ENCODE data around the gene NPC1. TPM values are rescaled to one million over a fixed set of nuclear protein-coding genes. Genes with fewer than 3 reads are reported as not detected.

NPC1 gene
- total RNA-seq, 1 donor from 2014 or later, result 42.4 TPM

- Histone ChIP-seq H3K4me2 (ENCODE audit: low read length) (no peak overlapping the region), H3K79me2 (ENCODE audit: insufficient read depth, low read length) (peaks cover 5% of the 10 kb centered on the region), H3K4me1 (ENCODE audit: insufficient read depth, low read length) (peaks cover 7% of the 10 kb centered on the region), H3K27ac (ENCODE audit: low read depth, low read length) (no peak overlapping the region), H3K9ac (ENCODE audit: low read length) (no peak overlapping the region), H4K20me1 (ENCODE audit: insufficient read depth, low read length) (no peaks in the 10 kb centered on the region), H2AFZ (ENCODE audit: low read depth, low read length) (peak overlapping the region; percentile 2), H3K27me3 (ENCODE audit: insufficient read depth, low read length) (no peaks in the 10 kb centered on the region), H3K4me3 (ENCODE audit: insufficient read depth, low read depth, low read length) (no peak overlapping the region), H3K9me3 (ENCODE audit: insufficient read depth, low read depth, low read length) (no peaks in the 10 kb centered on the region), H3K36me3 (ENCODE audit: insufficient read depth, low read length) (no peaks in the 10 kb centered on the region)
- Mint-ChIP-seq H3K4me3 (ENCODE audit: unreplicated experiment) (no peak overlapping the region), H3K27ac (ENCODE audit: unreplicated experiment) (peak overlapping the region; percentile 2), H3K4me1 (ENCODE audit: low read depth, unreplicated experiment) (peaks cover 18% of the 10 kb centered on the region), H3K9me3 (ENCODE audit: unreplicated experiment) (no peaks in the 10 kb centered on the region), H3K36me3 (ENCODE audit: low read depth, unreplicated experiment) (no peaks in the 10 kb centered on the region), H3K27me3 (ENCODE audit: low read depth, unreplicated experiment) (peaks cover 2% of the 10 kb centered on the region)
- peak; percentile 83 for TF ChIP-seq CTCF (IDR thresholded peaks at IDR 0.05; ENCODE audit: insufficient read depth, low read depth, low read length)
- TF ChIP-seq EZH2 (IDR thresholded peaks at IDR 0.05; ENCODE audit: insufficient read depth, low read length), result no peak
- DNase-seq (ENCODE audit: low read depth) (peak; percentile 52), FAIRE-seq (no peak)
These were observed 87.4 kb downstream of the NPC1 start for GRCh38 chr18:23498877-23499276.

DNA sequence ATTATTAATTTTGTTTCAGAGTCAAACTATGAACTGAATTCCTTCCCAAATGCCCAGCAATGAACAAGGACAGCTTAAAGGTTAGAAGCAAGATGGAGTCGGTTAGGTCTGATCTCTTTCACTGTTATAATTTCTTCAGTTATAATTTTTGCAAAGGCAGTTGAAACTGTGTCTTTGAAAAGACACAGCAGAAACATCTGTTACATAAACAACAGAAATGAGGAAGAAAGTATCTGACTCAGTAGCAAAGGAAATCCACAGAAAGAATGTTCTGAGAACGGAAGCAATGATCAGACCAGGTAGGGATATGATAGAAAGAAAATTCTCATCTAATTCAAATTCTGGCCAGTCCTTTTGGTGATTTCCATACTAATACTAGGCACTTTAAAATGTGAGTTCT is 88.2 kb downstream of the NPC1 start:
- peaks cover 18% of the 10 kb centered on the region for H3K4me1 Mint-ChIP-seq (ENCODE audit: low read depth, unreplicated experiment)
- FAIRE-seq (no peak), DNase-seq (ENCODE audit: low read depth) (no peak)
- Histone ChIP-seq H2AFZ (ENCODE audit: low read depth, low read length) (no peak overlapping the region), H3K36me3 (ENCODE audit: insufficient read depth, low read length) (no peaks in the 10 kb centered on the region), H3K4me1 (ENCODE audit: insufficient read depth, low read length) (peaks cover 6% of the 10 kb centered on the region), H3K4me3 (ENCODE audit: insufficient read depth, low read depth, low read length) (no peak overlapping the region), H3K9ac (ENCODE audit: low read length) (no peak overlapping the region), H3K27ac (ENCODE audit: low read depth, low read length) (no peak overlapping the region), H3K9me3 (ENCODE audit: insufficient read depth, low read depth, low read length) (no peaks in the 10 kb centered on the region), H4K20me1 (ENCODE audit: insufficient read depth, low read length) (no peaks in the 10 kb centered on the region), H3K27me3 (ENCODE audit: insufficient read depth, low read length) (no peaks in the 10 kb centered on the region), H3K79me2 (ENCODE audit: insufficient read depth, low read length) (no peaks in the 10 kb centered on the region), H3K4me2 (ENCODE audit: low read length) (no peak overlapping the region)
- H3K27me3 Mint-ChIP-seq (ENCODE audit: low read depth, unreplicated experiment), result peaks cover 2% of the 10 kb centered on the region
- H3K9me3 Mint-ChIP-seq (ENCODE audit: unreplicated experiment), result no peaks in the 10 kb centered on the region
- no peaks in the 10 kb centered on the region for H3K36me3 Mint-ChIP-seq (ENCODE audit: low read depth, unreplicated experiment)
- H3K27ac Mint-ChIP-seq (ENCODE audit: unreplicated experiment), result no peak overlapping the region
- TF ChIP-seq CTCF (IDR thresholded peaks at IDR 0.05; ENCODE audit: insufficient read depth, low read depth, low read length), result no peak
- no peak for TF ChIP-seq EZH2 (IDR thresholded peaks at IDR 0.05; ENCODE audit: insufficient read depth, low read length)
- H3K4me3 Mint-ChIP-seq (ENCODE audit: unreplicated experiment), result no peak overlapping the region

- no peaks in the 10 kb centered on the region for H3K36me3 Mint-ChIP-seq (ENCODE audit: low read depth, unreplicated experiment)
- H3K9me3 Mint-ChIP-seq (ENCODE audit: unreplicated experiment), result peaks cover 2% of the 10 kb centered on the region
- Histone ChIP-seq H3K9me3 (ENCODE audit: insufficient read depth, low read depth, low read length) (no peaks in the 10 kb centered on the region), H3K4me3 (ENCODE audit: insufficient read depth, low read depth, low read length) (no peak overlapping the region), H3K79me2 (ENCODE audit: insufficient read depth, low read length) (no peaks in the 10 kb centered on the region), H3K4me2 (ENCODE audit: low read length) (no peak overlapping the region), H3K9ac (ENCODE audit: low read length) (no peak overlapping the region), H4K20me1 (ENCODE audit: insufficient read depth, low read length) (no peaks in the 10 kb centered on the region), H3K27ac (ENCODE audit: low read depth, low read length) (no peak overlapping the region), H3K36me3 (ENCODE audit: insufficient read depth, low read length) (no peaks in the 10 kb centered on the region), H2AFZ (ENCODE audit: low read depth, low read length) (no peak overlapping the region), H3K4me1 (ENCODE audit: insufficient read depth, low read length) (no peaks in the 10 kb centered on the region), H3K27me3 (ENCODE audit: insufficient read depth, low read length) (no peaks in the 10 kb centered on the region)
- H3K27me3 Mint-ChIP-seq (ENCODE audit: low read depth, unreplicated experiment), result peaks cover 2% of the 10 kb centered on the region
- no peak overlapping the region for H3K4me3 Mint-ChIP-seq (ENCODE audit: unreplicated experiment)
- H3K27ac Mint-ChIP-seq (ENCODE audit: unreplicated experiment), result no peak overlapping the region
- peaks cover 16% of the 10 kb centered on the region for H3K4me1 Mint-ChIP-seq (ENCODE audit: low read depth, unreplicated experiment)
- no peak for TF ChIP-seq CTCF (IDR thresholded peaks at IDR 0.05; ENCODE audit: insufficient read depth, low read depth, low read length)
- no peak for TF ChIP-seq EZH2 (IDR thresholded peaks at IDR 0.05; ENCODE audit: insufficient read depth, low read length)
- FAIRE-seq (no peak), DNase-seq (ENCODE audit: low read depth) (no peak)
These were observed 90.4 kb downstream of the NPC1 start for GRCh38 chr18:23495723-23496440.

Measured in astrocyte (in vitro differentiated cells and primary cell).